ENCODE results near the gene TP53AIP1.

TP53AIP1 gene

DNA sequence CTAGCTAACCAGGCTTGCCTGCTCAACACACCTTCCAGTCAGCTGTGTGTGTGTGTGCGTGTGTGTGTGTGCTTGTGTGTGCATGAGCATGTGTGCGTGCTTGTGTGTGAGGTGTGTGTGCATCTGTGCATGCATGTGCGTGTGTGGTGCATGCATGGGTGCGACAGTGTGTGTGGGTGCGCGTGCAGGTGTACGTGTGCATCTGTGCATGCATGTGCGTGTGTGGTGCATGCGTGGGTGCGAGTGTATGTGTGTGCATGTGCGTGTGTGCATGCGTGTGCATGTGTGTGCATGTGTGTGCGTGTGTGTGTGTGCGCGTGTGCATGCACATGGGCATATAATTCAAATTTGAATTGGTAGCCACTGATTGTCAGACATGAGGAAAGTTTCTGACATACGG is 10.5 kb upstream of the TP53AIP1 start:
- no peaks in the 10 kb centered on the region for H3K27me3 ChIP-seq (ENCODE audit: insufficient read depth, low read depth, severe bottlenecking)
- no peaks in the 10 kb centered on the region for H3K36me3 ChIP-seq
- H3K4me3 ChIP-seq (ENCODE audit: low read depth, low read length) = no peak overlapping the region
- no peak overlapping the region for H3K27ac ChIP-seq
- DNase-seq = no peak
- TF ChIP-seq, protein P1, sequence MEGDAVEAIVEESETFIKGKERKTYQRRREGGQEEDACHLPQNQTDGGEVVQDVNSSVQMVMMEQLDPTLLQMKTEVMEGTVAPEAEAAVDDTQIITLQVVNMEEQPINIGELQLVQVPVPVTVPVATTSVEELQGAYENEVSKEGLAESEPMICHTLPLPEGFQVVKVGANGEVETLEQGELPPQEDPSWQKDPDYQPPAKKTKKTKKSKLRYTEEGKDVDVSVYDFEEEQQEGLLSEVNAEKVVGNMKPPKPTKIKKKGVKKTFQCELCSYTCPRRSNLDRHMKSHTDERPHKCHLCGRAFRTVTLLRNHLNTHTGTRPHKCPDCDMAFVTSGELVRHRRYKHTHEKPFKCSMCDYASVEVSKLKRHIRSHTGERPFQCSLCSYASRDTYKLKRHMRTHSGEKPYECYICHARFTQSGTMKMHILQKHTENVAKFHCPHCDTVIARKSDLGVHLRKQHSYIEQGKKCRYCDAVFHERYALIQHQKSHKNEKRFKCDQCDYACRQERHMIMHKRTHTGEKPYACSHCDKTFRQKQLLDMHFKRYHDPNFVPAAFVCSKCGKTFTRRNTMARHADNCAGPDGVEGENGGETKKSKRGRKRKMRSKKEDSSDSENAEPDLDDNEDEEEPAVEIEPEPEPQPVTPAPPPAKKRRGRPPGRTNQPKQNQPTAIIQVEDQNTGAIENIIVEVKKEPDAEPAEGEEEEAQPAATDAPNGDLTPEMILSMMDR (IDR thresholded peaks at IDR 0.05; ENCODE audit: low read depth, low read length) = no peak
- no peaks in the 10 kb centered on the region for H3K9me3 ChIP-seq (ENCODE audit: severe bottlenecking)

DNA sequence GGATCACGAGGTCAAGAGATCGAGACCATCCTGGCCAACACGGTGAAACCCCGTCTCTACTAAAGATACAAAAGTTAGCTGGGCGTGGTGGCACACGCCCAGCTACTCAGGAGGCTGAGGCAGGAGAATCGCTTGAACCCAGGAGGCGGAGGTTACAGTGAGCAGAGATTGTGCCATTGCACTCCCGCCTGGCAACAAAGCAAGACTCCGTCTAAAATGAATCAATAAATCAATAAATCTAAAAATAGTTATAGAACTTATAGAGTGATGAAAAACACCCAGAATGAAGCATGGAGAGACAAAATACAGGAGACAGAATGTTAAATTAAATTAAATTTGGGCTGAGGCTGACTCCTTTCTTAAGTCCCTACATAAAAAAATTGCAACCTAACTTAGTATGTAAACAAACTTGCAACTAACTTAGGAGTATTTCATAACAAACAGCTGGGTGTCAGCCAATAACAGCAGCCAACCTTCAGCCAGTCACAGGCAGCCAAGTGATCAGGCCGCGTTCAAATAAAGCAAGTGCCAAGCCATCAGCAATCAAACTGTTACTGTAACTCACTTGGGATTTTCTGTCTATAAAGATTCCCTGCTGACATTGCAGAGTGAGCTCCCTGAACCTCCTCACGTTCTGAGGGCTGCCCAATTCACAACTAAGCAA is 7.3 kb upstream of the TP53AIP1 start:
- TF ChIP-seq, protein P1 (IDR thresholded peaks at IDR 0.05; ENCODE audit: low read depth, low read length) = no peak
- no peak overlapping the region for H3K4me3 ChIP-seq (ENCODE audit: low read depth, low read length)
- no peaks in the 10 kb centered on the region for H3K27me3 ChIP-seq (ENCODE audit: insufficient read depth, low read depth, severe bottlenecking)
- no peaks in the 10 kb centered on the region for H3K9me3 ChIP-seq (ENCODE audit: severe bottlenecking)
- no peak for DNase-seq
- H3K36me3 ChIP-seq = no peaks in the 10 kb centered on the region
- no peak overlapping the region for H3K27ac ChIP-seq

DNA sequence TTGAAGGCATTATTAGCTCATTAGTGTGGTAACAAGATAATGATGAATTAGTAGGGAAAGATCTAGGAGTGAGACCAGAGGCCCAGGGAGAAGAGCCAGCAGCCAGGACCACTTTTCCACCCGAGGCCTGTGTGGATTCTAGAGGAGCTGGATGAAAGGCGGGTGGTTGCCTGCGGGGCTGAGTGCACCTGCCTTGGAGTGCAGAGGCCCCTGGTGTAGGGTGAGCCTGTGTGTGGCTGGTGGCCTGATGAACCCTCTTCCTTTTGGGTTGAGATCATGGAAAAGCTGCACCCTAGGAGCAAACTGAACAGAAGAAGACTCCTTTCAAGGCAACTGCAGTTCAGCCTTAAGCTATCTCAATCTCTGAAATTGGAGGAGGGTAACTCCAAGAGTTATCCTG is 5.9 kb upstream of the TP53AIP1 start:
- H3K27ac ChIP-seq = no peak overlapping the region
- DNase-seq = peak; percentile 30
- no peaks in the 10 kb centered on the region for H3K9me3 ChIP-seq (ENCODE audit: severe bottlenecking)
- H3K36me3 ChIP-seq = no peaks in the 10 kb centered on the region
- no peak overlapping the region for H3K4me3 ChIP-seq (ENCODE audit: low read depth, low read length)
- H3K27me3 ChIP-seq (ENCODE audit: insufficient read depth, low read depth, severe bottlenecking) = no peaks in the 10 kb centered on the region
- TF ChIP-seq, protein P1 (IDR thresholded peaks at IDR 0.05; ENCODE audit: low read depth, low read length) = peak; percentile 72

DNA sequence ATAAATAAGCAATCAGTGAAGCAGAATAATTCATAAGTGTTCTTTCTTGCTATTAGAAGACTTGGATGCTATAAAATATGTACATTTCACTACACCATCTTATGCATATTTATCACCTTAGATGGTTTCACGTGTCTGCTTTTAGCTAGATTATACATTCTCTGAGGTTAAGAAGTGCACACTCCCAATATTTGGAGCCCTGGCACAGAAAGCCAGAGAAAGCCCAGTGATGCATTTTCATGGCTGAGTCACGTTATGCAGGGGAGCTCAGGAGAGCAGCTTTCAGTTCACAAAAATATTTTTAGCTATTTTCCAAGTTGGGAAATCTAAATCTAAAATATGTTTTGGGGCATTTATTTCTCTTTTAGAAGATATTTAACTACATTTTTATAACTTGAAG is 5.1 kb upstream of the TP53AIP1 start:
- Histone ChIP-seq H3K9me3 (ENCODE audit: severe bottlenecking) (no peaks in the 10 kb centered on the region), H3K27ac (no peak overlapping the region), H3K36me3 (no peaks in the 10 kb centered on the region), H3K27me3 (ENCODE audit: insufficient read depth, low read depth, severe bottlenecking) (no peaks in the 10 kb centered on the region), H3K4me3 (ENCODE audit: low read depth, low read length) (no peak overlapping the region)
- TF ChIP-seq, protein P1 (IDR thresholded peaks at IDR 0.05; ENCODE audit: low read depth, low read length) = no peak
- DNase-seq = no peak

DNA sequence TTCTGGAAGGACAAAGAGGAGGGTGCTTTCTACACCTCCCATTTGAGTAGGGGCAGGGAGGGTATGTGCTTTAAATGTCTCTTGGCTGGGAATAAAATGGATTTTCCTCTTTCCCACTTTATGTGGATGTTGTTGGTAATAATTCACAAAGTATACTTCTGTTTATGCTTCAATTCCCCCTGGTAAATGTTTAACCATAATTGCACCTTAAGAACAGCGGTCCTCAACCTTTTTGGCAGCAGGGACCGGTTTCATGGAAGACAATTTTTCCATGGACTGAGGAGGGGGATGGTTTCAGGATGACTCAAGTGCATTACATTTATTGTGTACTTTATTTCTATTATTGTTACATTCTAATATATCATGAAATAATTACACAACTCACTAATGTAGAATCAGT is 4.0 kb upstream of the TP53AIP1 start:
- TF ChIP-seq, protein P1 (IDR thresholded peaks at IDR 0.05; ENCODE audit: low read depth, low read length) = no peak
- Histone ChIP-seq H3K27me3 (ENCODE audit: insufficient read depth, low read depth, severe bottlenecking) (no peaks in the 10 kb centered on the region), H3K36me3 (no peaks in the 10 kb centered on the region), H3K9me3 (ENCODE audit: severe bottlenecking) (no peaks in the 10 kb centered on the region), H3K4me3 (ENCODE audit: low read depth, low read length) (no peak overlapping the region), H3K27ac (no peak overlapping the region)
- DNase-seq = no peak

- H3K27ac ChIP-seq = no peak overlapping the region
- no peaks in the 10 kb centered on the region for H3K27me3 ChIP-seq (ENCODE audit: insufficient read depth, low read depth, severe bottlenecking)
- TF ChIP-seq, protein P1 (IDR thresholded peaks at IDR 0.05; ENCODE audit: low read depth, low read length) = no peak
- H3K9me3 ChIP-seq (ENCODE audit: severe bottlenecking) = no peaks in the 10 kb centered on the region
- H3K4me3 ChIP-seq (ENCODE audit: low read depth, low read length) = no peak overlapping the region
- DNase-seq = no peak
- no peaks in the 10 kb centered on the region for H3K36me3 ChIP-seq
Observed at GRCh38 chr11:128943428-128943976, 831 bp upstream of the TP53AIP1 start.
